Endothelial cell of umbilical vein (primary cell): ENCODE results near the gene FAM20A. TPM values are rescaled to one million over a fixed set of nuclear protein-coding genes. Genes with fewer than 3 reads are reported as not detected.

Experiments
- BruUV-seq: library from RNA; stranded (reverse); fragments of 400-500 nt; replicated peaks from 2 replicates; lab custom pipeline; 2021; lab: Mats Ljungman, UMichigan
- CTCF ChIA-PET: fragments of 300-600, 350-600 bp; sonication (Branson Sonifier 250); formaldehyde crosslinking; loops from one replicate; lab custom pipeline; 2021; ENCODE audit warnings: antibody characterized with exemption, inconsistent platforms; lab: Charles Lee
- POLR2A ChIA-PET: fragments of 300-600, 350-600 bp; sonication (Branson Sonifier 250); formaldehyde crosslinking; loops from one replicate; lab custom pipeline; 2021; ENCODE audit warnings: antibody characterized with exemption, inconsistent platforms; lab: Charles Lee
- DNase-seq: peaks from one replicate; pipeline ENCODE4 v3.0.0-alpha.2; 2011; ENCODE audit warnings: low read depth, low spot score
- FAIRE-seq: peaks from 2 replicates; lab custom pipeline; 2011; peaks lifted over from hg19 to GRCh38; lab: Jason Lieb, UNC
- H2AFZ ChIP-seq: 2 replicates; pipeline ENCODE4 v1.6.0; 2012; ENCODE audit warnings: low read depth, low read length, control low read depth, inconsistent platforms
- H3K27ac ChIP-seq: 2 replicates; pipeline ENCODE4 v1.5.1; 2011; ENCODE audit warnings: low read depth, mild to moderate bottlenecking, control low read depth, low read length, moderate library complexity; ENCODE audit not compliant: insufficient read depth
- H3K27me3 ChIP-seq, 2 experiments: 2 replicates each; pipeline versions ENCODE4 v1.6.0 to v1.6.1; 2011; ENCODE audit warnings: low read length in 2 of 2, mixed read lengths in 1 of 2; ENCODE audit not compliant: control insufficient read depth in 2 of 2, insufficient read depth in 2 of 2
- H3K36me3 ChIP-seq, 2 experiments: 2 replicates in 1 of 2; 3 replicates in 1 of 2; pipeline ENCODE4 v1.5.1; 2011; ENCODE audit warnings: low read length in 2 of 2, mild to moderate bottlenecking in 1 of 2, moderate library complexity in 1 of 2; ENCODE audit not compliant: control insufficient read depth in 2 of 2, insufficient read depth in 2 of 2; ENCODE audit errors: extremely low read depth in 1 of 2
- H3K4me1 ChIP-seq: 3 replicates; pipeline ENCODE4 v1.5.1; 2011; ENCODE audit warnings: mild to moderate bottlenecking, low read length; ENCODE audit not compliant: control insufficient read depth, insufficient read depth; ENCODE audit errors: extremely low read depth
- H3K4me2 ChIP-seq: 2 replicates; pipeline ENCODE4 v1.6.1; 2011; ENCODE audit warnings: low read length, control low read depth, mixed read lengths; ENCODE audit not compliant: insufficient read depth
- H3K4me3 ChIP-seq, 3 experiments: fragments of 200-600 bp in 1 of 3; sonication (generic), shearing (Covaris generic) in 1 of 3; replicated peaks in 1 of 3; 2 replicates each; pipeline ENCODE4 v1.5.1; 2011 to 2016; ENCODE audit warnings: control low read depth in 3 of 3, low read length in 3 of 3, mild to moderate bottlenecking in 2 of 3, inconsistent platforms in 1 of 3, low read depth in 1 of 3, moderate library complexity in 1 of 3; ENCODE audit not compliant: insufficient read depth in 1 of 3
- H3K79me2 ChIP-seq: 2 replicates; pipeline ENCODE4 v1.6.0; 2012; ENCODE audit warnings: low read length, inconsistent platforms; ENCODE audit not compliant: control insufficient read depth, insufficient read depth
- H3K9ac ChIP-seq: replicated peaks from 2 replicates; pipeline ENCODE3; 2011; ENCODE audit warnings: low read length, control low read depth; ENCODE audit not compliant: insufficient read depth; ENCODE audit errors: extremely low read depth
- H3K9me1 ChIP-seq: replicated peaks from 3 replicates; pipeline ENCODE4 v1.6.0; 2011; ENCODE audit warnings: mild to moderate bottlenecking, low read length; ENCODE audit not compliant: control insufficient read depth, insufficient read depth; ENCODE audit errors: extremely low read depth
- H3K9me3 ChIP-seq: replicated peaks from 2 replicates; pipeline ENCODE4 v1.5.1; 2012; ENCODE audit warnings: low read length, inconsistent platforms; ENCODE audit not compliant: control insufficient read depth, insufficient read depth
- H4K20me1 ChIP-seq: replicated peaks from 2 replicates; pipeline ENCODE3; 2011; ENCODE audit warnings: mild to moderate bottlenecking, low read length; ENCODE audit not compliant: control insufficient read depth, insufficient read depth; ENCODE audit errors: extremely low read depth
- EZH2 ChIP-seq: IDR thresholded peaks from 2 replicates; pipeline ENCODE4 v1.6.1; 2012; ENCODE audit warnings: borderline replicate concordance, low read depth, mild to moderate bottlenecking, moderate library complexity, low read length, inconsistent platforms; ENCODE audit not compliant: severe bottlenecking
- FOS ChIP-seq: IDR thresholded peaks from 2 replicates; pipeline ENCODE4 v1.6.1; 2011; ENCODE audit warnings: mild to moderate bottlenecking, low read length, moderate library complexity, borderline replicate concordance; ENCODE audit not compliant: insufficient read depth
- GATA2 ChIP-seq: IDR thresholded peaks from 2 replicates; pipeline ENCODE4 v1.7.0; 2011; ENCODE audit warnings: low read depth, mild to moderate bottlenecking, moderate library complexity, mixed read lengths, low read length; ENCODE audit not compliant: insufficient read length, insufficient read depth
- JUN ChIP-seq: IDR thresholded peaks from 2 replicates; pipeline ENCODE4 v1.6.1; 2011; ENCODE audit warnings: borderline replicate concordance, low read depth; ENCODE audit not compliant: insufficient read length, insufficient read depth
- MYC ChIP-seq: IDR thresholded peaks from one replicate; pipeline ENCODE4 v1.6.1; 2011; ENCODE audit warnings: mild to moderate bottlenecking, low read depth, low read length
- POLR2A ChIP-seq: IDR thresholded peaks from 2 replicates; pipeline ENCODE4 v1.6.1; 2012; ENCODE audit warnings: low read depth, mild to moderate bottlenecking, control low read depth, low read length
- POLR2AphosphoS5 ChIP-seq: IDR thresholded peaks from 2 replicates; pipeline ENCODE4 v1.6.1; 2012; ENCODE audit warnings: low read depth, mild to moderate bottlenecking, control low read depth, low read length, moderate library complexity; ENCODE audit not compliant: insufficient read depth
- dilution Hi-C: fragments of 300-500 bp; cut with MboI; formaldehyde crosslinking; loops from one replicate; pipeline ENCODE4 v1.15.0; 2019; ENCODE audit warnings: low sequenced_read_pairs; ENCODE audit not compliant: extremely low pct_ligation_motif_present
- intact Hi-C: fragments of 100-400 bp; cut with micrococcal nuclease; formaldehyde crosslinking; loops from one replicate; pipeline ENCODE4 v1.10.0; 2022
- polyA plus RNA-seq, 4 experiments: library from polyadenylated mRNA; depleted of rRNA in 3 of 4; stranded (reverse) in 3 of 4; unstranded in 1 of 4; fragments of >200 nt; gene quantifications; 2 replicates each; pipeline versions ENCODE4 v1.2.1 to v1.2.3, GENCODE V29; 2011 to 2012; ENCODE audit warnings: missing spikeins in 1 of 4
- total RNA-seq: library from RNA; stranded (reverse); gene quantifications from 2 replicates; pipeline ENCODE4 v1.2.3, GENCODE V29; 2021
- TF ChIP-seq, protein P1 (sequence below): IDR thresholded peaks from 2 replicates; pipeline ENCODE4 v1.6.1; 2011; ENCODE audit not compliant: insufficient read depth, insufficient read length
- TF ChIP-seq, protein P2 (sequence below), 2 donors: IDR thresholded peaks; 1 replicate in 1 of 2; 2 replicates in 1 of 2; pipeline ENCODE4 v1.5.1; 2011; ENCODE audit warnings: low read length in 2 of 2, mild to moderate bottlenecking in 2 of 2, moderate library complexity in 2 of 2, control low read depth in 1 of 2, inconsistent platforms in 1 of 2, low read depth in 1 of 2; ENCODE audit not compliant: insufficient read depth in 1 of 2; ENCODE audit errors: extremely low read depth in 1 of 2

Gene FAM20A
- total and polyA plus RNA-seq, 2 donors (not counting 3 experiments of a cell fraction or from before 2014, with no cell fraction given) = not detected

DNA sequence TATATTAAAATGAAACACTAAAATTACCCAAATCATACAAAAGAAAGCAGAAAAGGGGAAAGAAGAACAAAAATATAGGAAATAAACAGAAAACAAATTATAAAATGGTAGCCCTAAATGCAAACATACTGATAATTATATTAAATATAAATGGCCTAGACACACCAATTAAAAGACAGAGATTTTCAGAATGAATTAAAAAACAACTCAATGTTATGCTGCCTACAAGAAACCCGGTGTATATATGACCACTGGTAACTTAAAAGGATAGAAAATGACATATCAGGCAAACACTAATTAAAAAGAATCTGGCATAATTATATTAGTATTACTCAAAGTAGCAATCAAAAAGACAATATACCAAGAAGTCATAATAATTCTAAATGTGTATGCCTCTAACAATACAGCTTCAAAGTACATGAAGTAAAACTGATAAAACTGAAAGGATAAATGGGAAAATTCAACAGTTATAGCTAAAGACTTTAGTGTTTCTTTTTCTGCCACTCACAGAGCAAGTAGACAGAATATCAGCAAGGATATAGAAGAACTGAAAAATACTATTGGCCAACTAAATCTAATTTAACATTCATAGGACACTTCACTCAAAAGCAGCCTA, 7.5 kb upstream of the FAM20A start:
- dilution Hi-C loops (no loop called here), intact Hi-C loops (no loop called here)
- Histone ChIP-seq H3K27ac (no peak overlapping the region), H3K9me3 (no peaks in the 10 kb centered on the region), H3K27me3 (peaks cover 1 to 3% of the 10 kb centered on the region in 2 experiments), H3K4me3 (no peak overlapping the region), H4K20me1 (no peaks in the 10 kb centered on the region), H3K79me2 (no peaks in the 10 kb centered on the region), H3K36me3 (no peaks in the 10 kb centered on the region), H2AFZ (no peak overlapping the region), H3K9me1 (no peaks in the 10 kb centered on the region), H3K9ac (no peak overlapping the region), H3K4me1 (no peaks in the 10 kb centered on the region), H3K4me2 (no peak overlapping the region)
- FAIRE-seq (no peak), DNase-seq (no peak)
- BruUV-seq = no TSS peak
- CTCF ChIA-PET = no interaction called here
- POLR2A ChIA-PET = no interaction called here
- TF ChIP-seq, protein P1, sequence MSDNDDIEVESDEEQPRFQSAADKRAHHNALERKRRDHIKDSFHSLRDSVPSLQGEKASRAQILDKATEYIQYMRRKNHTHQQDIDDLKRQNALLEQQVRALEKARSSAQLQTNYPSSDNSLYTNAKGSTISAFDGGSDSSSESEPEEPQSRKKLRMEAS = no peak
- TF ChIP-seq POLR2AphosphoS5 (no peak), EZH2 (no peak), POLR2A (no peak), FOS (no peak), MYC (no peak), GATA2 (no peak), JUN (no peak)
- TF ChIP-seq, protein P2, sequence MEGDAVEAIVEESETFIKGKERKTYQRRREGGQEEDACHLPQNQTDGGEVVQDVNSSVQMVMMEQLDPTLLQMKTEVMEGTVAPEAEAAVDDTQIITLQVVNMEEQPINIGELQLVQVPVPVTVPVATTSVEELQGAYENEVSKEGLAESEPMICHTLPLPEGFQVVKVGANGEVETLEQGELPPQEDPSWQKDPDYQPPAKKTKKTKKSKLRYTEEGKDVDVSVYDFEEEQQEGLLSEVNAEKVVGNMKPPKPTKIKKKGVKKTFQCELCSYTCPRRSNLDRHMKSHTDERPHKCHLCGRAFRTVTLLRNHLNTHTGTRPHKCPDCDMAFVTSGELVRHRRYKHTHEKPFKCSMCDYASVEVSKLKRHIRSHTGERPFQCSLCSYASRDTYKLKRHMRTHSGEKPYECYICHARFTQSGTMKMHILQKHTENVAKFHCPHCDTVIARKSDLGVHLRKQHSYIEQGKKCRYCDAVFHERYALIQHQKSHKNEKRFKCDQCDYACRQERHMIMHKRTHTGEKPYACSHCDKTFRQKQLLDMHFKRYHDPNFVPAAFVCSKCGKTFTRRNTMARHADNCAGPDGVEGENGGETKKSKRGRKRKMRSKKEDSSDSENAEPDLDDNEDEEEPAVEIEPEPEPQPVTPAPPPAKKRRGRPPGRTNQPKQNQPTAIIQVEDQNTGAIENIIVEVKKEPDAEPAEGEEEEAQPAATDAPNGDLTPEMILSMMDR (IDR thresholded peaks at IDR 0.05; ENCODE audit: extremely low read depth in 1 of 2, insufficient read depth in 1 of 2, low read depth in 1 of 2, low read length in 2 of 2) = no peak
